ENCODE data around the gene IL34.
A peak's percentile ranks its signal among the peaks of the same experiment; 100 is the strongest.
"Not testable (repeated sequence)": the region's sequence is repeated elsewhere in the genome, so short reads cannot be mapped to it uniquely, and the experiment has no call there.

The IL34 gene

GRCh38 chr16:70634861-70635260 is 11.5 kb upstream of the IL34 start:
- TF ChIP-seq CTCF (conservative IDR thresholded peaks at IDR 0.05; ENCODE audit: low read depth, low read length), result no peak
- DNase-seq (ENCODE audit: low read depth), result peak; percentile 41
- H3K4me3 ChIP-seq (ENCODE audit: low read depth, low read length), result no peak overlapping the region

- TF ChIP-seq CTCF (conservative IDR thresholded peaks at IDR 0.05; ENCODE audit: low read depth, low read length), result no peak
- peak; percentile 71 for DNase-seq (ENCODE audit: low read depth)
- no peak overlapping the region for H3K4me3 ChIP-seq (ENCODE audit: low read depth, low read length)
Measured at GRCh38 chr16:70635336-70636016, 10.9 kb upstream of the IL34 start.

GRCh38 chr16:70638814-70639792 is 7.3 kb upstream of the IL34 start:
- no peak overlapping the region for H3K4me3 ChIP-seq (ENCODE audit: low read depth, low read length)
- no peak for TF ChIP-seq CTCF (conservative IDR thresholded peaks at IDR 0.05; ENCODE audit: low read depth, low read length)
- peak; percentile 86 for DNase-seq (ENCODE audit: low read depth)

GRCh38 chr16:70642633-70643032 is 3.7 kb upstream of the IL34 start:
- no peak for TF ChIP-seq CTCF (conservative IDR thresholded peaks at IDR 0.05; ENCODE audit: low read depth, low read length)
- H3K4me3 ChIP-seq (ENCODE audit: low read depth, low read length), result no peak overlapping the region
- DNase-seq (ENCODE audit: low read depth), result no peak

GRCh38 chr16:70643264-70643663 is 3.1 kb upstream of the IL34 start:
- DNase-seq (ENCODE audit: low read depth); H3K4me3 ChIP-seq (ENCODE audit: low read depth, low read length): not testable (repeated sequence)

- H3K4me3 ChIP-seq (ENCODE audit: low read depth, low read length), result no peak overlapping the region
- TF ChIP-seq CTCF (conservative IDR thresholded peaks at IDR 0.05; ENCODE audit: low read depth, low read length), result no peak
- no peak for DNase-seq (ENCODE audit: low read depth)
Measured at GRCh38 chr16:70644763-70645597, 1.4 kb upstream of the IL34 start.
